Heart left ventricle (tissue), 16 donors: ENCODE measurements around the gene EXOC4. TPM values are rescaled to one million over a fixed set of nuclear protein-coding genes. Genes with fewer than 3 reads are reported as not detected.

ENCODE experiments used
- ATAC-seq, 4 donors: fragments of 200-7000 bp; cut with Tn5 transposase; one replicate each; pipeline ENCODE4 v1.9.1; 2020 to 2022; ENCODE audit warnings: moderate library complexity in 4 of 4, mild to moderate bottlenecking in 3 of 4, moderate number of reproducible peaks in 1 of 4
- DNase-seq, 5 donors: peaks; one replicate each; pipeline ENCODE4 v3.0.0-alpha.2; 2020
- H3K27ac ChIP-seq, 12 donors: fragments of 200-600 bp; sonication (generic) in 4 of 12; one replicate each; pipeline versions ENCODE4 v1.5.0 to v1.8.0; 2016 to 2022; ENCODE audit warnings: mild to moderate bottlenecking in 2 of 12
- H3K27me3 ChIP-seq, 9 donors: fragments of 200-600 bp; sonication (generic) in 2 of 9; one replicate each; pipeline versions ENCODE4 v1.5.1 to v1.8.0; 2016 to 2022; ENCODE audit warnings: mild to moderate bottlenecking in 3 of 9
- H3K36me3 ChIP-seq, 9 donors: fragments of 200-600 bp; sonication (generic) in 2 of 9; one replicate each; pipeline versions ENCODE4 v1.5.0 to v1.8.0; 2018 to 2022; ENCODE audit warnings: mild to moderate bottlenecking in 2 of 9
- H3K4me1 ChIP-seq, 12 donors: fragments of 200-600 bp; sonication (generic) in 4 of 12; one replicate each; pipeline versions ENCODE4 v1.5.0 to v1.8.0; 2016 to 2022; ENCODE audit warnings: mild to moderate bottlenecking in 3 of 12
- H3K4me3 ChIP-seq, 12 donors: fragments of 200-600 bp; sonication (generic) in 4 of 12; one replicate each; pipeline versions ENCODE4 v1.5.0 to v1.8.0; 2017 to 2022; ENCODE audit warnings: mild to moderate bottlenecking in 9 of 12, moderate library complexity in 4 of 12
- H3K9me3 ChIP-seq, 12 donors: fragments of 200-600 bp; sonication (generic) in 4 of 12; one replicate each; pipeline versions ENCODE4 v1.5.0 to v1.8.0; 2016 to 2022; ENCODE audit warnings: mild to moderate bottlenecking in 1 of 12
- POLR2A ChIP-seq, 2 donors: fragments of 450-650 bp; IDR thresholded peaks; one replicate each; pipeline ENCODE4 v1.6.1; 2017; ENCODE audit warnings: antibody characterized with exemption in 2 of 2, mild to moderate bottlenecking in 2 of 2, moderate library complexity in 2 of 2
- WGBS, 4 donors: extraction: QIAGEN DNeasy Blood & Tissue Kit in 2 of 4; methylation state at CpG; one replicate each; pipeline versions ENCODE4 v1.1.5 to v1.1.7; 2013 to 2018; 5-methylcytosine and 5-hydroxymethylcytosine counted together
- intact Hi-C, 10 donors: fragments of 100-400 bp; cut with DNase I; formaldehyde crosslinking; loops; one replicate each; pipeline versions ENCODE4 v1.11.1 to v1.14.2; 2022
- polyA plus RNA-seq, 2 donors: library from polyadenylated mRNA; stranded (reverse); fragments of 200-250 nt; gene quantifications; one replicate each; pipeline ENCODE4 v1.2.3, GENCODE V29; 2013
- total RNA-seq, 9 donors: library from RNA; depleted of rRNA in 2 of 9; stranded (reverse); fragments of >200 nt in 2 of 9; fragmentation: NEBNext Ultra II Directional in 3 of 9; extraction: Animal tissue kit (Norgen Biotek cat#: 25700) in 3 of 9; gene quantifications; one replicate each; pipeline versions ENCODE4 v1.1.0 to v1.2.4, GENCODE V29; 2016 to 2023
- TF ChIP-seq, protein P1 (sequence below), 12 donors: fragments of 200-600 bp; sonication (generic) in 4 of 12; IDR thresholded peaks; one replicate each; pipeline versions ENCODE4 v1.5.0 to v1.8.0; 2018 to 2022; ENCODE audit warnings: antibody characterized with exemption in 12 of 12, mild to moderate bottlenecking in 5 of 12
- donor health status: ischemic (EF 13 %, LVEDD 7.1; RV severe dilation, severe dysfunction).
- donor health status: healthy with polysubstance abuse.
- donor health status: DM: no; HTN: yes; CAD: no.
- donor health status: DM: no; HTN: no; CAD: no.
- donor health status: ischemic (EF 25% LVEDD 6.9; RV normal size, moderate dysfunction).
- donor health status: ischemic (EF 25% LVEDD 5.7; RV mildly dilated, moderate dysfunction).
- donor health status: healthy.
- donor health status: DM: yes; HTN: yes; CAD: no.
- donor health status: ischemic (EF 35%, LVEDD 5.7; RV mildly dilated, moderate dysfunction).
- donor health status: nonischemic (EF 11% LVEDD 7.7; RV severe dilation, severe dysfunction).
- donor health status: DM: yes; HTN: yes; CAD: no.
- donor health status: PGD.
- donor health status: ischemic (EF 29% LVEDD 5.4; RV normal size, mild dysfunction).
- donor health status: nonischemic (EF 23%, LVEDD 6.1; RV moderate dilation, normal function).

The EXOC4 gene
- total and polyA plus RNA-seq, 11 donors, result 8.8 to 61.2 (median 33.8) TPM

DNA sequence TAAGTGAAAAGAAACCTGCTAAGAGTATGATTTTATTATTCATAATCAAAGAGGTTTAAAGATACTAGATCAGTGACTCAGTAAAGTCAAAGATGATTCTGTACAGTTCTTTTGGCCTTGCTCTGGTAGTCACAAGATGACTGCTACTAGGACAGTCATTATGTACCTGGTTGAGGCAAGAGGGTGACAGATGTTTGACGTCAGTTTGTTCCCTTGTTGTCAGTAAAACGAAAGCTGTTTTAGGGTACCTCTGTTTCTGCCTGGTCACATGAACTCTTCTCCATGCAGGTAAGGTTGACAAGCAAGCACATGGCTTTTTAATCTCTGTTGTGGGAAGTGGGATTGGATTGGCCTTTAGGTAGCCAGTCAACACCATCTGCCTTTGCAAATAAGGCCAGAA is 308.0 kb downstream of the EXOC4 start:
- Histone ChIP-seq H3K9me3 (no peaks in the 10 kb centered on the region), H3K4me1 (peaks cover 0 to 3% (median 0%) of the 10 kb centered on the region in 12 donors), H3K36me3 (no peaks in the 10 kb centered on the region), H3K27me3 (no peaks in the 10 kb centered on the region), H3K4me3 (no peak overlapping the region), H3K27ac (no peak overlapping the region)
- DNase-seq (no peak), ATAC-seq (no peak)
- no peak for TF ChIP-seq POLR2A (IDR thresholded peaks at IDR 0.05)
- TF ChIP-seq, protein P1, sequence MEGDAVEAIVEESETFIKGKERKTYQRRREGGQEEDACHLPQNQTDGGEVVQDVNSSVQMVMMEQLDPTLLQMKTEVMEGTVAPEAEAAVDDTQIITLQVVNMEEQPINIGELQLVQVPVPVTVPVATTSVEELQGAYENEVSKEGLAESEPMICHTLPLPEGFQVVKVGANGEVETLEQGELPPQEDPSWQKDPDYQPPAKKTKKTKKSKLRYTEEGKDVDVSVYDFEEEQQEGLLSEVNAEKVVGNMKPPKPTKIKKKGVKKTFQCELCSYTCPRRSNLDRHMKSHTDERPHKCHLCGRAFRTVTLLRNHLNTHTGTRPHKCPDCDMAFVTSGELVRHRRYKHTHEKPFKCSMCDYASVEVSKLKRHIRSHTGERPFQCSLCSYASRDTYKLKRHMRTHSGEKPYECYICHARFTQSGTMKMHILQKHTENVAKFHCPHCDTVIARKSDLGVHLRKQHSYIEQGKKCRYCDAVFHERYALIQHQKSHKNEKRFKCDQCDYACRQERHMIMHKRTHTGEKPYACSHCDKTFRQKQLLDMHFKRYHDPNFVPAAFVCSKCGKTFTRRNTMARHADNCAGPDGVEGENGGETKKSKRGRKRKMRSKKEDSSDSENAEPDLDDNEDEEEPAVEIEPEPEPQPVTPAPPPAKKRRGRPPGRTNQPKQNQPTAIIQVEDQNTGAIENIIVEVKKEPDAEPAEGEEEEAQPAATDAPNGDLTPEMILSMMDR (IDR thresholded peaks at IDR 0.05), result no peak
- intact Hi-C loops, result no loop called here
- 93 to 98% (median 94%) methylated on average over 2 of the region's 2 CpGs for WGBS, 4 donors

DNA sequence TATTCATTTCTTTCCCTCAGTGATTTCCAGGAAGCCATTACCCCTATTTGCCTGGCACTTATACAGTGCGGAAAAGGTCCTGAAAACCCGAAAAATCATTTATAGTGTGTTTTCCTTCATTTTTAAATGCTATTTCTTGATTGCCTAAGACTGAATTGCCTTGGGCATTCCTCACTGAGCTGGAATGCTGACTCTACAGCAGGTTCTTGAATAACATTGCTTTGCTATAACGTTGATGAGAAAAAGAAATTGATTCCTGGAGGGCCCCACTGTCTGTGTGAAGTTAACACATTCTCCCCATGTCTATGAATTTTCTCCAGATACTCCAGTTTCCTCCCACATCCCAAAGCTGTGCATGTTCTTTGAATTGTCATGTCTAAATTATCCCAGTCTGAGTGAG is 308.5 kb downstream of the EXOC4 start:
- no peak for DNase-seq
- ATAC-seq, result no peak
- H3K9me3 ChIP-seq, result no peaks in the 10 kb centered on the region
- intact Hi-C loops, result no loop called here
- H3K27ac ChIP-seq, result no peak overlapping the region
- H3K27me3 ChIP-seq, result no peaks in the 10 kb centered on the region
- H3K4me1 ChIP-seq, result no peaks in the 10 kb centered on the region
- no peaks in the 10 kb centered on the region for H3K36me3 ChIP-seq
- TF ChIP-seq, protein P1 (IDR thresholded peaks at IDR 0.05), result no peak
- TF ChIP-seq POLR2A (IDR thresholded peaks at IDR 0.05), result no peak
- H3K4me3 ChIP-seq, result no peak overlapping the region
- WGBS, 4 donors, result 94 to 95% (median 95%) methylated on average over 3 of the region's 3 CpGs

GRCh38 chr7:133562621-133563020 is 309.7 kb downstream of the EXOC4 start:
- no peak for ATAC-seq
- H3K27me3 ChIP-seq, result no peaks in the 10 kb centered on the region
- H3K4me3 ChIP-seq, result no peak overlapping the region
- H3K9me3 ChIP-seq, result peaks cover 0 to 9% (median 0%) of the 10 kb centered on the region in 12 donors
- H3K36me3 ChIP-seq, result no peaks in the 10 kb centered on the region
- intact Hi-C loops, result no loop called here
- no peak for DNase-seq
- 93 to 96% (median 95%) methylated on average over 4 of the region's 4 CpGs for WGBS, 4 donors
- no peak overlapping the region for H3K27ac ChIP-seq
- H3K4me1 ChIP-seq, result no peaks in the 10 kb centered on the region
- TF ChIP-seq, protein P1 (IDR thresholded peaks at IDR 0.05), result no peak
- TF ChIP-seq POLR2A (IDR thresholded peaks at IDR 0.05), result no peak

- H3K9me3 ChIP-seq, result peaks cover 0 to 11% (median 0%) of the 10 kb centered on the region in 12 donors
- H3K27ac ChIP-seq, result no peak overlapping the region
- intact Hi-C loops, result no loop called here
- WGBS, 4 donors, result 85 to 91% (median 89%) methylated on average over 5 of the region's 5 CpGs
- H3K27me3 ChIP-seq, result no peaks in the 10 kb centered on the region
- H3K36me3 ChIP-seq, result no peaks in the 10 kb centered on the region
- DNase-seq (no peak), ATAC-seq (no peak)
- no peak overlapping the region for H3K4me3 ChIP-seq
- H3K4me1 ChIP-seq, result no peaks in the 10 kb centered on the region
- TF ChIP-seq, protein P1 (IDR thresholded peaks at IDR 0.05), result no peak
- no peak for TF ChIP-seq POLR2A (IDR thresholded peaks at IDR 0.05)
These were observed 310.4 kb downstream of the EXOC4 start for GRCh38 chr7:133563251-133563650.
